ENCODE data around the gene GPR27.

The GPR27 gene

GRCh38 chr3:71723452-71724170, 30.0 kb upstream of the GPR27 start:
- TF ChIP-seq GATA3 (IDR thresholded peaks at IDR 0.05; ENCODE audit: low read depth, low read length) (no peak), GATA2 (IDR thresholded peaks at IDR 0.05; ENCODE audit: low read depth, low read length) (no peak)

DNA sequence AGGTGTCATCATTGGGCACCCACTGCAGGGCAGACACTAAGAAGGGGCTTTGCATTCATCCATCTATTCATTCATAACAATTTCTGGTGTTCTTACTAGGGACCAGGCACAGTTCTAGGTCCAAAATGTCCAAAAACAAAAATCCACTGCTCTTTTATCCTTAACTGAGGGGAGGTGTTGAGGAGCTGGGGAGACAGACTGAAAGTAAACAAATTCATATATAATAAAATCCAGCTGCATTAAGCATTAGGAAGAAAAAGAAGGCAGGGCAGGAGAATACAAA, 29.5 kb upstream of the GPR27 start:
- TF ChIP-seq GATA3 (IDR thresholded peaks at IDR 0.05; ENCODE audit: low read depth, low read length), result no peak
- TF ChIP-seq GATA2 (IDR thresholded peaks at IDR 0.05; ENCODE audit: low read depth, low read length), result no peak

- TF ChIP-seq GATA3 (IDR thresholded peaks at IDR 0.05; ENCODE audit: low read depth, low read length) (no peak), GATA2 (IDR thresholded peaks at IDR 0.05; ENCODE audit: low read depth, low read length) (no peak)
Measured at GRCh38 chr3:71724584-71725270, 28.9 kb upstream of the GPR27 start.

GRCh38 chr3:71725271-71725991, 28.2 kb upstream of the GPR27 start, which contains the start of gene EIF4E3:
TSS of gene EIF4E3 (minus strand) at chr3:71725402. CDS start at chr3:71725367, 35 bp downstream.
- no peak for TF ChIP-seq GATA3 (IDR thresholded peaks at IDR 0.05; ENCODE audit: low read depth, low read length)
- no peak for TF ChIP-seq GATA2 (IDR thresholded peaks at IDR 0.05; ENCODE audit: low read depth, low read length)

GRCh38 chr3:71726146-71726545, 27.5 kb upstream of the GPR27 start:
- TF ChIP-seq GATA2 (IDR thresholded peaks at IDR 0.05; ENCODE audit: low read depth, low read length) (no peak), GATA3 (IDR thresholded peaks at IDR 0.05; ENCODE audit: low read depth, low read length) (no peak)

- TF ChIP-seq GATA3 (IDR thresholded peaks at IDR 0.05; ENCODE audit: low read depth, low read length), result no peak
Measured at GRCh38 chr3:71728632-71729342, 24.9 kb upstream of the GPR27 start.

DNA sequence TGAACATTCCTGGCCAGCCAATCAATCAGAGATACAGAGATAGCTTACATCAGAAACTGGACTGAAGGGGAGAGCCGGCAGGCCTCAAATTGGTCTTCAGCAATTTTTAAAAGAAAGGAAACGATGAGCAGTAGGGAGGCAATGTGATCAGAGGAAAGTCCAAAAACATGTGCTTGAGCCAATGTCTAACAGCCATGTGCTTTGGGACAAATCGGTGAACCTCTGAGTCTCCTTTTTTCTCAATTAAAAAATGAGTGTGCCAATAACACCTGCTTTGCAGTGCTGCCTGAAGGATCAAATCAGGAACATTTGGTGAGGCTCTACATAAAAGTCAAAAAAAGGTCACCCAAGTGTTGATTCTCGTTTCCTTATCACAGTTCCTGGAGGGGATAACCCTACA, 21.0 kb upstream of the GPR27 start:
- TF ChIP-seq GATA2 (IDR thresholded peaks at IDR 0.05; ENCODE audit: low read depth, low read length) (no peak), GATA3 (IDR thresholded peaks at IDR 0.05; ENCODE audit: low read depth, low read length) (no peak)

DNA sequence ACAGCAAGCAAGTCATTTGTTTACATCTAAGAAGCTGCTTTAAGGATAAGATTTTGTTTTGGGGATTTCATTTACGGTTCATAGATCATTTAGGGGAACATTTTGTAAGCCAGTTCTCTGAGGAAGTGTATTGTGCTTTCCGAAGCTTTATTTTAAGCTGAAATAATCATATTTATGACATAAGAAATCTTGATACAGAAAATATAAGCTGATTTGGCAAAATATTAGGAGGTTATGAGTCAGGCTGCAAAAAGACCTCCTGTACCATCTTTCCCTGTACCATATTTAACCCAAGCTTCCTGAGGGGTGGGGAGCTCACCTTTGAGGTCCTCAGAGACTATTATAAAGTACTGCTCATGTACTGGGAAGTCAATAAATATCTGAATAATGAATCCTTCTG, 20.3 kb upstream of the GPR27 start:
- TF ChIP-seq GATA3 (IDR thresholded peaks at IDR 0.05; ENCODE audit: low read depth, low read length), result no peak
- no peak for TF ChIP-seq GATA2 (IDR thresholded peaks at IDR 0.05; ENCODE audit: low read depth, low read length)

DNA sequence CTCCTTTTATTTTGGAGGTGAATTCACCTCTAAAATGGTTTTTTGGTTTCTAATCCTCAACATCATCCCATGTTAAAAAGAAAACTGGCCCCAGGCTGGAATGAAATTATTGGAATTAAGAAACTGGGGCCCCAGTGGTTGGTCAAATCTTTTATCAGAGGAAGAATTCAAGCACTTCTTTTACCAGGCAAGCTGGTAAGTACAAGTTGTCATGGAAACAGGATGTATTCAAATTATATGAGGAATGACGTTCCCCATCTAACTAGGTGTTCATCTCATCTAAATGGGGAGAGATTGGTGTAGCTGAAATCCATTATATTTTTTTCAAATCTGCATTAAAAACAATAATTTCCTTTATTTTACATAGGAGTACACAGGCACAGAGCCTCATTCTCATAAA, 18.8 kb upstream of the GPR27 start:
- TF ChIP-seq GATA3 (IDR thresholded peaks at IDR 0.05; ENCODE audit: low read depth, low read length), result no peak
- no peak for TF ChIP-seq GATA2 (IDR thresholded peaks at IDR 0.05; ENCODE audit: low read depth, low read length)

- TF ChIP-seq GATA3 (IDR thresholded peaks at IDR 0.05; ENCODE audit: low read depth, low read length) (no peak), GATA2 (IDR thresholded peaks at IDR 0.05; ENCODE audit: low read depth, low read length) (no peak)
Measured at GRCh38 chr3:71742621-71743020, 11.0 kb upstream of the GPR27 start.

GRCh38 chr3:71744738-71745137, 8.9 kb upstream of the GPR27 start:
- no peak for TF ChIP-seq GATA3 (IDR thresholded peaks at IDR 0.05; ENCODE audit: low read depth, low read length)
- TF ChIP-seq GATA2 (IDR thresholded peaks at IDR 0.05; ENCODE audit: low read depth, low read length), result no peak

DNA sequence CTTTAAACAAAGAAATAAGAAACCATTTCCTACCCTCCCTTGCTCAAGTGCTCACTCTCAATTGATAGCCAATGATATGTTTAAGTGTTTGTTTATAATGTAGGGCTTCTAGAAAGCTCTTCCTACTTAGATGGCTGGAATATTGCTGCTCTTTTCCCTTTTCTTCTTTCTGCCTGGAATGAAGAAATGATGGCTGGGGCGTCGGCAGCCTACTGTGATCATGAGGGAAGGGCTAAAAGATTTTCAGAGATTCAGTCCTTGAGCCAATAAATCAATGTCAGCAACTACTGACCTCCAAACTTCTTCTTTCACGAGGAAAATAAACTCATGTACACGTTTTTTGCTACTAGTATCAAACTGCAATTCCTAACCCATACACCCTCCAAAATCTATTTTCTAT, 2.1 kb upstream of the GPR27 start:
- TF ChIP-seq GATA2 (IDR thresholded peaks at IDR 0.05; ENCODE audit: low read depth, low read length), result no peak
- TF ChIP-seq GATA3 (IDR thresholded peaks at IDR 0.05; ENCODE audit: low read depth, low read length), result no peak

- TF ChIP-seq GATA2 (IDR thresholded peaks at IDR 0.05; ENCODE audit: low read depth, low read length) (no peak), GATA3 (IDR thresholded peaks at IDR 0.05; ENCODE audit: low read depth, low read length) (no peak)
Measured at GRCh38 chr3:71752831-71753700, 589 bp upstream of the GPR27 start.

All from SH-SY5Y (cell line).